ENCODE results near the gene TMEM107. TPM values are rescaled to one million over a fixed set of nuclear protein-coding genes. Genes with fewer than 3 reads are reported as not detected.
A peak's percentile ranks its signal among the peaks of the same experiment; 100 is the strongest.

The TMEM107 gene
- polyA plus RNA-seq, 1 donor = 5.5 TPM

- DNase-seq = no peak
Measured at GRCh38 chr17:8162233-8162996, 13.8 kb downstream of the TMEM107 start, which contains the start of gene VAMP2. Gene VAMP2, minus strand, starts transcription at chr17:8162948. Its CDS starts 69 bp downstream, at chr17:8162879.

DNA sequence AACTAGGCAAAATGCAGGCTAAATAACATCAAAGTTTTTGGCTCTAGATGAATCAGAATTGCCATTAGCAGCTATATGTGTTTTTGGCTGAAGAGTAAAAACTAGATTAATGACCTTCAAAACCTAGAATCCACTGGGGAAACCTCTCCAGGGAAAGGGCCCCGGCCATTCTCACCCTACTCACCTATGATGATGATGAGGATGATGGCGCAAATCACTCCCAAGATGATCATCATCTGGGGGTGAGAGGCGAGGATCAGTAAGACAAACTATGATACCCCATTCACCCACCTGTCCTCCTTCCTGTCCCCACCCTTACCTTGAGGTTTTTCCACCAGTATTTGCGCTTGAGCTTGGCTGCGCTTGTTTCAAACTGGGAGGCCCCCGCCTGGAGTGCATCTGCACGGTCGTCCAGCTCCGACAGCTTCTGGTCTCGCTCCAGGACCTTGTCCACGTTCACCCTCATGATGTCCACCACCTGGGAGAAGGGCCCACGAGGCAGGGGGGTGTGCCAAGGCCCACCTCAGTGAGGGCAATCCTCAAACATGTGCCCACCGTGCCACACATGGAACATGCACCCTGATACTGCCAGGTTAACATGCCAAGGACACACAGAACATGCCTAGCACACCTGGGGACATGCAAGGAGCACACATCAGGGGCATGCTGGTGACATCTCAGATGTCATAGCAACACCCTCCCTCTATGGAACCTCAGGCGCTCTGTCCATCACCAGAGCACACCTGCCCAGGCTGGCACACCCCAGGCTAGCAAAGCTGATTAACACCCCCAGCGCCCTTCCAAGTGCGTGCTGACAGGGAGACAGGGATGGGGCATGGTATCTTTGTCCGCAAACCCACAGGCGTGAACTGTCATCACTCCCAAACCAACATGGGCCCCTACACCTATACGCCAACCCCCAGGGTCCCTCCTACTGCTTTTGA is 14.6 kb downstream of the TMEM107 start:
- no peak for DNase-seq

DNA sequence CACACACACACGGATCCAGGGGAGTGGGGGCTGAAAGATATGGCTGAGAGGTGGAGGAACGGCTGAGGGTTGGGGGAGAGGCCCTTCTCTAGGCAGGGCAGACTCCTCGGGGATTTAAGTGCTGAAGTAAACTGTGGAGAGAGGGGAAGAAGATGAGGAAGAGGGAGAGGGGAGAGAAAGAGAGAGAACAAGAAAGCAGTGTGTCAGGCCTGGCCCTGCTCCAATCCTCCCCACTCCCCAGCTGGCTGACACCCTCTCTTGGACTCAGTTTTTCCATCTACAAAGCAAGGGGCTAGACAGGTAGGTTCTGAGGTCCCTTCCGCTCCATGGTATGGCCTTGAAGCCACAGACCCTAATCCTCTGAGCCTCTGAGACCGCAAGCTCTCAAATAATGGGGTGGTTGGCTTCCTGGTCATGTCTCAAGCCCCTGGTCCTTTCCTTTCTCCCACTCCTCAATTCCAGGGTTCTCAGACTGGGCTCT is 15.4 kb downstream of the TMEM107 start:
- DNase-seq = no peak

DNA sequence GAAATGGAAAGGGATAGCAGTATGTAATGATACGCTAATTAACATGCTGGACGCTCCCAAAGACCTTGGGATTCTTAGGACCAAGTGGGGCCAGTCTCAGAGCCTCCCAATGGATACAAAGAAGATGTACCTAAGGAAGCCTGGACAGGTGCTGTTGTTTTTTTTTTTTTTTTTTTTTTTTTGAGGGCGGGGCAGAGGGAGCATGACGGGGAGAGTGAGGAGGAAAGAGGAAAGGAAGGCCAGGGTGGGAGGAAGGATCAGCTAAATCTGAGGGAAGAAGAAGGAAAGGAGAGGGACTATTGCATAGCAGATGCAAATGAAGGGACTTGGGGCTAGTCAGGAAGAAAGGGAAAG is 16.0 kb downstream of the TMEM107 start:
- DNase-seq = no peak

- DNase-seq = no peak
Measured at GRCh38 chr17:8159459-8160223, 16.5 kb downstream of the TMEM107 start.

DNA sequence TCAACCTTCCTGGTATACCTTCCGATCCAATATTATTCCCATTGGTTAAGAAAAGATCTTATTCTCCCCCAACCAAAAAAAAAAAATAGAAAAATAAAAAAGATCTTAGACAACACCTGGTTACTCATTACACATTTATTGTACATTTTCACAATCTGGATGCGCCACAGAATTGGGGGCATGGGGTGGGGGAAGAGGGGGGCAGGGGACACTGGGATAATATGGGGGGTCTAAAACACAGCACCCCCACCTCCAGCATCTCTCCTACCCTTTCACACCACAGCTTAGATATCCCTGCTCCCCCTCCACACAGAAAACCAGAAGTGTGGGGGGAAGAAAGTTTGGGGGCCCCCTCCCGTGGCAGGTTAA is 17.2 kb downstream of the TMEM107 start:
- DNase-seq = no peak

DNA sequence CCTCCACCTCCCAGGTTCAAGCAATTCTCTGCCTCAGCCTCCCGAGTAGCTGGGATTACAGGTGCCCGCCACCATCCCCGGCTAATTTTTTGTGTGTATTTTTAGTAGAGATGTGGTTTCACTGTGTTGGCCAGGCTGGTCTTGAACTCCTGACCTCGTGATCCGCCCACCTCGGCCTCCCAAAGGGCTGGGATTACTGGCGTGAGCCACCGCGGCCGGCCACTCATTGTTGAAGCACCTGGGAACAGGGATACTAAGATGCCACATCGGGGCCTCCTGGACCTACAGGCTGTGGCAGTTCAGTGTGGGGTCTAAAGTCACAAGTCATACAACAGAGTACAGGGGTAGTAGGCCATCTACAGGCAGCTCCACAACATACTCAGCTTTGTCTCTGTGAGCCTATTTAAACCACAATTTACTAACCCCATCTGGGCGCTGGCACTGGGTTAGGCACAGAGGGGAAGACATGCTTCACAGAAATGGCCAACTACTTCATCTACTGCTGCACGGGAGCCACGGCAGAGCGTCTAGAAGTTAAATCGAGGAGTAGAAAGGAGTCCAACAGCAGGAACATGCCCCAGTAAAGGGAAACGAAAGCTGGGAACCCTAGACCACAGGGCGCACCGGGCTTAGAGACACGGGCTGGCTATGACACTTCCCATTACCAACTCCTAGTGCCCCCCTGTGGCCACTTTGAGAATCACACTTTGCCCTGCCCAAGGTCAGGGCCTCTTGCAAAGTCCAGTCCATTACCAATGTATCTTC is 17.7 kb downstream of the TMEM107 start:
- DNase-seq = peak; percentile 88

GRCh38 chr17:8156246-8156992 is 19.8 kb downstream of the TMEM107 start:
- DNase-seq = peak; percentile 100

GRCh38 chr17:8155996-8156245 is 20.3 kb downstream of the TMEM107 start:
- DNase-seq = no peak

- no peak for DNase-seq
Measured at GRCh38 chr17:8155231-8155995, 20.8 kb downstream of the TMEM107 start.

DNA sequence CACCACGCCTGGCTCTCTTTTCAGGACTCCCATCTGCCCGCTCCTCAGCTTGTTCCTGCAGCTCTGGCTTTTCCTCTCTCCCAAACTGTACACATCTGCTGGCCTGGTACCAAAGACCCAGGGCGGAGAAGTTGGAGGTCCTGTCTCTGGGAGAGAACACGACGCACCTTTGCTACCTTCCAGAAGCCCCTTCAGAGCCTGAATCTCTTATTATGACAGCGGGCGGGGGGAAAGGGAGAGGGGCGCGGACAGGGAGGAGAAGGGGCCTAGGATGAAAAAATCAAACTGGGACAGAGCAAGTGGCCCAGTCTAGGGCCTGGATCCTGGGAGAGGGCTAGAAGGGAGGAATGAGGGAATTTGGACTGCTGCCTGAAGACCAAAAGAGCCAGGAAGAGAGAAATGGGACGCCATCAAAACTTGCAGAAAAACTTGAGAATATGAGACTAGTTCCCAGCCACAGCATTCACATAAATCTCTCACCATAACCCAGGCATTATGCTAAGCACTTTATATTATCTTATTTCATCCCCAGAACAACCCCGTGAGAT is 21.5 kb downstream of the TMEM107 start:
- DNase-seq = peak; percentile 69

DNA sequence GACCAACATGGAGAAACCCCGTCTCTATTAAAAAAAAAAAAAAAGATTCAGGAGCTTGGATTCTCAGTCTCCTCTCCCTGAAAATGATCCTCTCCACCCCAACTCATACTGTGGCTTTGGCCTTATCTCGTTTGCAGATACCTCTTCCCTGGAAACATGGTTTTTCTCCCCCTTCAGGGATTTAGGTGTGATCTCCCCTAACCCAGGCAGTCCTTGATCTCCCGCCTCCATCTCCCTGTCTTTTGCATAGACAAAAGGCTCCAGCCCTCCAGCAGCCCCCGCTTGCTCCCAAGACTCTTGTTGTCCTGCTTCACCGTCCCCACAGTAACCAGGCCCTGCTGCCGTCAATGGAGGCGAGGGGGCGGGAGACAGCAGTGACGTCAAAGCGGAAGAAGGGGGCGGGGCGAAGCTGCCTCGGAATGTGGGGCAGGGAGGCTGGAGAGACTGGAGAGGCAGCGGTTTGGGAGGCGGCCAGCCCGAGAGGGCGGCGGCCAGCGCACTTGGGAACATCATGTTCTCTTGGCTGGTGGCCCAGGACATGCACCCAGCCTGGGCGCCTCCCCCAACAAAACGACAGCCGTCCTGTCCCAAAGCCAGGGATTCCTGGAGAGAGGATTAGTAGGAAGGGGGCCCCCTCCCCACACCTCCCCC is 22.1 kb downstream of the TMEM107 start:
- peak; percentile 99 for DNase-seq

DNA sequence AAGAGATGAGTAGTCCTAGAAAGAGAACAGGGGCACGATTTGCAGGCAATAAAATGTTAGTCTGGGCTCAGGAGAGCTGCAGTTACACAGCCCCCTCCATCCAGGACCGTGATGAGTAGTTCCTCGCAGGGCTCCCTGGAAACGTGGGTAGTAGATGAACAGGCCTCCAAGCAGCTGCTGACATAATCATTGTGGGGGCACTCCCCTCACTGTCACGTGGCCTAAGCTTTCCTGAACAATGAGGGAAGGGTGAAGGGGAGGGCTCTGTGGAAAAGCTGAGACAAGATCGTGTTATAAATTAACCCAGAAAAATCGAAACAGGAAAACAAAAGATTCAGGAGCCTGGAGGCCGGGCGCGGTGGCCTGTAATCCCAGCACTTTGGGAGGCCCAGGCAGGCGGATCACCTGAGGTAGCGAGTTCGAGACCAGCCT is 22.6 kb downstream of the TMEM107 start:
- peak; percentile 91 for DNase-seq

DNA sequence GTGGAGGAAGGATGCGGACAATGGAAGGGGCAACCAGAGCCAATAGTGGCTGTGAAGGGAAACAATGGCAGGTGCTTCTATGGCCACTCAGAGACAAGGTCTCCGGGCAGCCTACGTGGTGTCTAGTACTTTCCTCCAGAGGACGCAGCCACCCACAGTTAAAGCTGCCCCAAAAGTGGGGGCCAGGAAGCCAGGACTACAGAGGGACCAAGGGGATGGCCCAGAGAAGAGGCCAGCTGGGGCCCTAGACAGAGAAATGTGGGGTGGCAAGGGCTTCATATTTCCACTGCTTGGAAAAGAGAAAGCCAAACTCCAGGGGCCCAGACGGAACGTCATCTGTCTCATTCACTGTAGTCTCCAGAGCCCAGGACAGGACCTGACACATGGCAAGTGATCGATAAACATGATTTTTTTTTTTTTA is 23.1 kb downstream of the TMEM107 start:
- no peak for DNase-seq

DNA sequence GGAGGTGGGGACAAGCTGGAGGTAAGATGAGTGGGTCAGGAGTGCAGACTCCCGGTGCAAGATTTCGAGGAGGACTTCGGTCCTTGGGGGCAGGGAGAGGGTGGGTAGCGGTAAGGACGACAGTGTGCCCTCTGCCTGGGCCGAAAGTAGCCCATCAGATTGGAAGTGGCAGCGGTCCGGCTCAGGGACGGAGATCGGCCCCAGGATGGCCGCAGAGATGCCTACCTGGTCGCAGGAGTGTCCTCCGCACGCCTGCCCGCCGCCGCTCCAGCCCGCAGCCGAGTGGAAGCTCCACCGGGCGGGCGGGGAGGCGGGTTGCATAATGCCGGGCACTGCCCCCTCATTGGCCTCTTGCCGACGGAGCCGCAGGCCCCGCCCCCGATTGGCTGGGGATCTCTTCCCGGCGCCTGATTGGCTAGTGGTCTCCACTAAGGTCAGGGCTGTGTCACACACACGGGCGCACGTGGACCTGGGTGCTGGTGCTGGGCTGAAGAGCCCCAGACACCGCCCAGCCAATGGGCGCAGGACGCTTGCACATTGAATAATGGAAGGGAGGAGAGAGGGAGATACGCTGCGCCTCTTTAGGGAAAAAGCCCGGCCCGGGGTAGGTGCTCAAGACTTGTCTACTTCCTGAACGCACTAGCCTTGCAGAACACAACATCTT is 23.9 kb downstream of the TMEM107 start, which contains the start of gene PER1:
PER1 (minus strand) TSS at position 293 of the 664 bp plus-strand sequence. CDS start 1,698 bp downstream, outside the sequence.
- DNase-seq = peak; percentile 87

GRCh38 chr17:8151641-8152111 is 24.5 kb downstream of the TMEM107 start:
- peak; percentile 89 for DNase-seq

DNA sequence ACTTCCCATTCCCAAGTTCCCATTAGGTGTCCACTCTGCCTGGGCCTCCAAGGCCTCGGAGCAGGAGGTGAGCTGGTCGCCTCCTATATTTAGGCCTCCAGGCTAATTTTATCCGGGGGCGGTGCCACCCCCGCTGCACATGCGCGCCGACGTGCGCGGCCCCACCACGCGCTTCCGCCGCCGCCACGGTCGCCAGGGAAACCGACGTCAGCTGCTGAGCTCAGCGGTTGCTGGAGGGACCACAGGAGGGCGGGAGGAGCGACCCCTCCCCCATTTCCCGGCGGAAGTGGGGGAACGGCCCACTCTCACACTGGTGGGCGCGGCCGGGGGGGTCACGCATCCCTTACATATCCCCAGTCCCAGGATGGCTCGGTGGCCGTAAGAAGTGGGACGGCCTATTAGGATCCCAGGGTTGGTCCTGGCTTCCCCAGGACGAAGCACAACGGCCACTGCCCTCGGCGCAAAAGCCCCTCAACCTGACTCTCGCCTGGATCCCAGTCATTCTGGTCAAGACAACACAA is 25.0 kb downstream of the TMEM107 start:
- DNase-seq = peak; percentile 97

All from hindlimb muscle (tissue), 1 donor.